NCI-H82 treated with DMSO at 0.1 percent for 48 hours (cell line): Measurements from ENCODE around the gene RARB.
A peak's percentile ranks its signal among the peaks of the same experiment; 100 is the strongest.

ENCODE experiments used
- DNase-seq: peaks from one replicate; lab custom pipeline; 2025; ENCODE audit not compliant: unreplicated experiment; lab: John Stamatoyannopoulos, UW

Gene RARB

GRCh38 chr3:25503898-25504301 is 75.8 kb downstream of the RARB start:
- no peak for DNase-seq

GRCh38 chr3:25505581-25505980 is 77.5 kb downstream of the RARB start:
- no peak for DNase-seq

GRCh38 chr3:25507811-25508210 is 79.7 kb downstream of the RARB start:
- no peak for DNase-seq

- no peak for DNase-seq
These were observed 80.4 kb downstream of the RARB start for GRCh38 chr3:25508433-25508832.

GRCh38 chr3:25508901-25509300 is 80.8 kb downstream of the RARB start:
- DNase-seq, result no peak

GRCh38 chr3:25510797-25511196 is 82.7 kb downstream of the RARB start:
- DNase-seq, result no peak

GRCh38 chr3:25511972-25512721 is 84.1 kb downstream of the RARB start:
- DNase-seq, result no peak

- DNase-seq, result no peak
These were observed 85.7 kb downstream of the RARB start for GRCh38 chr3:25513642-25514266.

GRCh38 chr3:25515171-25515570 is 87.1 kb downstream of the RARB start:
- DNase-seq, result no peak

GRCh38 chr3:25520926-25521559 is 93.0 kb downstream of the RARB start:
- no peak for DNase-seq

GRCh38 chr3:25527336-25527735 is 99.3 kb downstream of the RARB start:
- no peak for DNase-seq

GRCh38 chr3:25527801-25528200 is 99.7 kb downstream of the RARB start:
- DNase-seq, result no peak

GRCh38 chr3:25531971-25532370 is 103.9 kb downstream of the RARB start:
- no peak for DNase-seq

GRCh38 chr3:25532431-25533162 is 104.5 kb downstream of the RARB start:
- DNase-seq, result no peak

GRCh38 chr3:25533399-25533798 is 105.3 kb downstream of the RARB start:
- DNase-seq, result no peak

- DNase-seq, result no peak
These were observed 105.9 kb downstream of the RARB start for GRCh38 chr3:25534007-25534406.

- no peak for DNase-seq
These were observed 108.7 kb downstream of the RARB start for GRCh38 chr3:25536521-25537391.

- DNase-seq, result no peak
These were observed 109.5 kb downstream of the RARB start for GRCh38 chr3:25537516-25537915.

- DNase-seq, result peak; percentile 58
These were observed 112.2 kb downstream of the RARB start for GRCh38 chr3:25540273-25540672.

- no peak for DNase-seq
These were observed 114.5 kb downstream of the RARB start for GRCh38 chr3:25542492-25543039.
